Pancreas (tissue), 10 donors: ENCODE measurements around the gene CCL1. TPM values are rescaled to one million over a fixed set of nuclear protein-coding genes. Genes with fewer than 3 reads are reported as not detected.

Experiments used
- ATAC-seq, 4 donors: fragments of 200-7000 bp; cut with Tn5 transposase; one replicate each; pipeline versions ENCODE4 v1.8.0 to v1.9.1; 2020; ENCODE audit warnings: mild to moderate bottlenecking in 4 of 4, moderate library complexity in 4 of 4
- DNase-seq, 6 donors: peaks; one replicate each; pipeline ENCODE4 v3.0.0-alpha.2; 2020
- FAIRE-seq: peaks from 2 replicates; lab custom pipeline; 2012; peaks lifted over from hg19 to GRCh38; lab: Jason Lieb, UNC
- H3K27ac ChIP-seq, 4 donors: fragments of 200-600 bp; sonication (generic); 1 replicate in 3 of 4; 2 replicates in 1 of 4; pipeline versions ENCODE4 v1.5.0 to v1.8.0; 2020
- H3K27me3 ChIP-seq, 4 donors: fragments of 200-600 bp; one replicate each; pipeline ENCODE4 v1.8.0; 2021
- H3K36me3 ChIP-seq, 3 donors: fragments of 200-600 bp; sonication (generic) in 1 of 3; one replicate each; pipeline versions ENCODE4 v1.5.0 to v1.8.0; 2020 to 2021
- H3K4me1 ChIP-seq, 3 donors: fragments of 200-600 bp; one replicate each; pipeline ENCODE4 v1.8.0; 2021
- H3K4me3 ChIP-seq, 4 donors: fragments of 200-600 bp; sonication (generic) in 2 of 4; one replicate each; pipeline versions ENCODE4 v1.5.0 to v1.8.0; 2020 to 2021
- H3K9me3 ChIP-seq, 4 donors: fragments of 200-600 bp; one replicate each; pipeline ENCODE4 v1.8.0; 2021
- WGBS, 2 donors: extraction: QIAGEN DNeasy Blood & Tissue Kit; methylation state at CpG; one replicate each; pipeline ENCODE4 v1.1.7; 2013; 5-methylcytosine and 5-hydroxymethylcytosine counted together
- intact Hi-C, 3 donors: fragments of 100-400 bp; cut with DNase I; formaldehyde crosslinking; loops; one replicate each; pipeline versions ENCODE4 v1.11.1 to v1.14.2; 2022
- polyA plus RNA-seq, 2 donors: library from polyadenylated mRNA; stranded (reverse); fragments of 200-250 nt; gene quantifications; one replicate each; pipeline ENCODE4 v1.2.3, GENCODE V29; 2013
- total RNA-seq, 6 donors: library from RNA; stranded (reverse); fragmentation: NEBNext Ultra II Directional in 4 of 6; extraction: Animal tissue kit (Norgen Biotek cat#: 25700) in 4 of 6; gene quantifications; one replicate each; pipeline versions ENCODE4 v1.2.1 to v1.2.4, GENCODE V29; 2021 to 2023
- TF ChIP-seq, protein P1 (sequence below), 4 donors: fragments of 200-600 bp; sonication (generic) in 3 of 4; IDR thresholded peaks; one replicate each; pipeline versions ENCODE4 v1.5.0 to v1.8.0; 2021; ENCODE audit warnings: antibody characterized with exemption in 4 of 4
- donor health status: healthy with polysubstance abuse.
- donor health status: DM: no; HTN: no; CAD: no; lungs with moderate emphysema.
- donor health status: DM: no; HTN: no; CAD: no.
- donor health status: control.
- donor health status: control.
- donor health status: Bipolar disorder and iron deficiency.
- donor health status: DM: yes; HTN: yes; CAD: no.
- donor health status: DM: no; HTN: no; CAD: no.
- donor health status: DM: no; HTN: no; CAD: no.
- donor health status: DM: yes; HTN: yes; CAD: no.

CCL1 gene
- total and polyA plus RNA-seq, 8 donors: not detected

DNA sequence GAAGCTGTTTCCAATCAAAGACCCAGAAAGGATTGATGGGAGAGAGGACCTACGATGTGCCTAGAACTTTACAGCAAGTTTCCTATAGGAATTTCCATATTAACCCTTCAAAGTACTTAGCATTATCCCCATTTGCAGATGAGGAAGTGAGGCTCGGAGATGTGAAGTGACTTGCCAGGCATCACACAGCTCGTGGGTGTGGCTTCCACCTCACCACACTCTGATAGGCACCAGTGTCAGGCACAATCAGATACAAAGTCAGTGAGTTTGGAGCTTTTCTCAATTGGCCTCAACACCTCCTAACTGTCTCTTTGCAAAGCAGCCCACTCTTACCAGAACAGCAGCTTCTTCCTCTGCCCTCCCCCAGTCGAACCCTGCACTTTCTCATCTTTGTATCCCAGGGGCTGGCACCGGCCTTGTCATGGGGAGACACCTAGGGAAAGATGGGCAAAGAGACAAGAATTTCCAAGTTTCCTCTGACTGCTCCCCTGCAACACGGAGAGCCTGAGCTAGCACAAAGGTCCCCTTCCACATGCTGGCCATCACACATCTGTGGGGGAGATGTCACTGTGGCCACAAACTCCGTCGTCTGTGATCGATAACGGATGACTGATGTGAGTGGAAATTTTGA is 37.4 kb upstream of the CCL1 start:
- FAIRE-seq: no peak
- TF ChIP-seq, protein P1, sequence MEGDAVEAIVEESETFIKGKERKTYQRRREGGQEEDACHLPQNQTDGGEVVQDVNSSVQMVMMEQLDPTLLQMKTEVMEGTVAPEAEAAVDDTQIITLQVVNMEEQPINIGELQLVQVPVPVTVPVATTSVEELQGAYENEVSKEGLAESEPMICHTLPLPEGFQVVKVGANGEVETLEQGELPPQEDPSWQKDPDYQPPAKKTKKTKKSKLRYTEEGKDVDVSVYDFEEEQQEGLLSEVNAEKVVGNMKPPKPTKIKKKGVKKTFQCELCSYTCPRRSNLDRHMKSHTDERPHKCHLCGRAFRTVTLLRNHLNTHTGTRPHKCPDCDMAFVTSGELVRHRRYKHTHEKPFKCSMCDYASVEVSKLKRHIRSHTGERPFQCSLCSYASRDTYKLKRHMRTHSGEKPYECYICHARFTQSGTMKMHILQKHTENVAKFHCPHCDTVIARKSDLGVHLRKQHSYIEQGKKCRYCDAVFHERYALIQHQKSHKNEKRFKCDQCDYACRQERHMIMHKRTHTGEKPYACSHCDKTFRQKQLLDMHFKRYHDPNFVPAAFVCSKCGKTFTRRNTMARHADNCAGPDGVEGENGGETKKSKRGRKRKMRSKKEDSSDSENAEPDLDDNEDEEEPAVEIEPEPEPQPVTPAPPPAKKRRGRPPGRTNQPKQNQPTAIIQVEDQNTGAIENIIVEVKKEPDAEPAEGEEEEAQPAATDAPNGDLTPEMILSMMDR (IDR thresholded peaks at IDR 0.05): no peak

DNA sequence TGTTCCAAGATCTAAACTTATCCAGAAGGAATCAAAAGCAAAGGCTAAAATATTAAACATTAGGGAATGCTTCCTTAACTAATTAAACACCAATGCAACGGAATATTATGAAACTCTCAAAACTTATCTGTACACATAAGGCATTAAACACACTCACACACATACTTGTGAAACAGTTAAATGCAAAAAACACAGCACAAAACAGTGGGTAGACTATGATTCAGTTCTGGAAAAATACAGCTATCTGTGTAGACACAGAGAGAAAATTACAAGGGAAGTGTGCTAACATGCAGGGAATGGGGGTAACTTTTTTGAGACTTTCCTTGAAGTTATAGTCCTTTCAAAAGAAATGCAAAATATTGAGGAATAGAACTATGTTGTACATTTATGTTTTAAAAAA is 36.7 kb upstream of the CCL1 start:
- DNase-seq (no peak), FAIRE-seq (no peak), ATAC-seq (no peak)
- intact Hi-C loops: no loop called here
- Histone ChIP-seq H3K27ac (no peak overlapping the region), H3K27me3 (no peaks in the 10 kb centered on the region), H3K9me3 (no peaks in the 10 kb centered on the region), H3K4me1 (peaks cover 0 to 3% (median 0%) of the 10 kb centered on the region in 3 donors), H3K36me3 (no peaks in the 10 kb centered on the region), H3K4me3 (no peak overlapping the region)
- TF ChIP-seq, protein P1 (IDR thresholded peaks at IDR 0.05): no peak
- WGBS, 2 donors: 20 to 42% methylated on average over 1 of the region's 1 CpG

More for the DNA sequence above, 37.4 kb upstream of the CCL1 start:
- H3K27ac ChIP-seq: no peak overlapping the region
- intact Hi-C loops: no loop called here
- DNase-seq (no peak), ATAC-seq (no peak)
- peaks cover 0 to 3% (median 0%) of the 10 kb centered on the region in 3 donors for H3K4me1 ChIP-seq
- no peak overlapping the region for H3K4me3 ChIP-seq
- H3K27me3 ChIP-seq: no peaks in the 10 kb centered on the region
- H3K36me3 ChIP-seq: no peaks in the 10 kb centered on the region
- H3K9me3 ChIP-seq: no peaks in the 10 kb centered on the region
- 44 to 62% methylated on average over 10 of the region's 10 CpGs for WGBS, 2 donors

DNA sequence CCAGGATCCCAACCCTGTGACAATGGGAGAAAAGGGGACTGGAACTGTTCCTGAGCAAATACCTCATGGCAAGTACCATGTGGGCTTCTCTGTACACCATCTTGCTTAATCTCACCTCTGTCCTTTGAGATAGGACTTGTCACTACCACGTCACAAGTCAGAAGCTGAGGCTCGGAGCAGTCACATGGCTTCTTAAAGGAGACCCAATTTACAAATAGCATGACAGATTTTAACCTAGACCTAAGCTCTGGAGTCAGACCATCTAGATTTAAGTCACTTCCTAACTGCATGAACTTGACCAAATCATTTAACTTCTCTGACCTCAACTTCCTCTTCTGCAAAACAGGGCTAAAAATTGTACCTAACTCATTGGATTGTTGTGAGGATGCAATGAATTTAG is 36.0 kb upstream of the CCL1 start:
- Histone ChIP-seq H3K36me3 (no peaks in the 10 kb centered on the region), H3K4me3 (no peak overlapping the region), H3K27ac (no peak overlapping the region), H3K27me3 (no peaks in the 10 kb centered on the region), H3K9me3 (no peaks in the 10 kb centered on the region), H3K4me1 (peaks cover 0 to 3% (median 0%) of the 10 kb centered on the region in 3 donors)
- ATAC-seq: peak in 2 of 4 donors; percentile 41 to 44
- DNase-seq: no peak
- WGBS, 2 donors: 34 to 54% methylated on average over 2 of the region's 2 CpGs
- no peak for FAIRE-seq
- TF ChIP-seq, protein P1 (IDR thresholded peaks at IDR 0.05): no peak
- intact Hi-C loops: no loop called here

DNA sequence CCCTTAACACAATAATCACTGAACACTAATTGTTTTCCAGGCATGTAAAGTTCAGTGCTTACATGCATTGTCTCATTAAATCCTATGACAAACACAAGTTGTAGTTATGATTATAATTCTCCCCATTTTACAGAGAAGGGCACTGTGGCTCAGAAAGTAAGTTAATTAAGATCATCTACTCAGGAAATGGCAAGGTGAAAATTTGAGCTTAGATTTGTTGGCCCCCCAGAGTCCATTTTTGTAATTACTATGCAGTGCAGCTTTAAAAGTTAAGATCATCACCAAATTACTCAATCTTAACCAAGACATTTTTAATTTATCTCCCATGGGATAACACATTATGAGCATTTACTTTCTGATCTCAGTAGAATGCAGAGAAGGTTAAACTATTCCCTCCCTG is 34.2 kb upstream of the CCL1 start:
- no peaks in the 10 kb centered on the region for H3K36me3 ChIP-seq
- FAIRE-seq (no peak), ATAC-seq (no peak), DNase-seq (no peak)
- no peak overlapping the region for H3K27ac ChIP-seq
- peaks cover 0 to 3% (median 0%) of the 10 kb centered on the region in 3 donors for H3K4me1 ChIP-seq
- intact Hi-C loops: no loop called here
- no peaks in the 10 kb centered on the region for H3K9me3 ChIP-seq
- no peaks in the 10 kb centered on the region for H3K27me3 ChIP-seq
- TF ChIP-seq, protein P1 (IDR thresholded peaks at IDR 0.05): no peak
- no peak overlapping the region for H3K4me3 ChIP-seq

DNA sequence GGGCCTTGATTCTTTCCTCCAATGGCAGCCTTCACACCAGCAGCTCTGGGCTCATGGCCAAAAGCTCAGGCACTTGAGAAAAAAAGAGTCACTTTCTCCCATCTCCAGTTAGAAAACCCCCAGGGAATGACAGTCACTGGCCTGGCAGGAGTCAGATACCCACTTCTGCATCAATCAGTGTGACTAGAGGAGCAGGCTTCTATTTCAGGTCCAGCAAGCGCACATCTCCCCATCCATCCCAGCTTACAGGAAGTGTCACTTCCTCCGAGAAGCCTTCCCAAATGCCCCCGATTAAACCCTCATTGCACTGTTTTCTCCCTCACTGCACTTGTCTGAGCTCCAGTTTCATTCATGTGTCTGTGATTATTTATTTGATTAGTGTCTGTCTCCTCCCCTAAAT is 30.4 kb upstream of the CCL1 start:
- no peak for ATAC-seq
- Histone ChIP-seq H3K27me3 (no peaks in the 10 kb centered on the region), H3K4me1 (peaks cover 0 to 3% (median 0%) of the 10 kb centered on the region in 3 donors), H3K9me3 (no peaks in the 10 kb centered on the region), H3K27ac (no peak overlapping the region), H3K4me3 (no peak overlapping the region), H3K36me3 (no peaks in the 10 kb centered on the region)
- TF ChIP-seq, protein P1 (IDR thresholded peaks at IDR 0.05): no peak
- 80 to 91% methylated on average over 3 of the region's 3 CpGs for WGBS, 2 donors
- intact Hi-C loops: no loop called here
- no peak for DNase-seq
- no peak for FAIRE-seq
